ENCODE results near the gene TBKBP1. TPM values are rescaled to one million over a fixed set of nuclear protein-coding genes. Genes with fewer than 3 reads are reported as not detected.

The TBKBP1 gene
- total and polyA plus RNA-seq, 2 of the 4 experiments (the other 2 are of a cell fraction), result 3.4 to 8.5 TPM

- no peak overlapping the region for H3K56ac ChIP-seq (ENCODE audit: extremely low read depth, insufficient read depth, low read length)
- no peak overlapping the region for H2AK9ac ChIP-seq (replicated peaks; ENCODE audit: low read depth, low read length, poor library complexity)
- H3K4me2 ChIP-seq (ENCODE audit: low read depth, low read length), result peak overlapping the region; percentile 11; the same call in 1 of the 2 replicates
- H2BK20ac ChIP-seq (ENCODE audit: low read depth, low read length), result no peak overlapping the region
- peaks cover 5% of the 10 kb centered on the region; the same call in 1 of the 2 replicates for H3K9me1 ChIP-seq (ENCODE audit: insufficient read depth, low read length)
- no peak overlapping the region for H3K9ac ChIP-seq (ENCODE audit: low read depth, low read length)
- H3K4me1 ChIP-seq (ENCODE audit: control insufficient read depth, insufficient read depth, low read length), result peaks cover 27% of the 10 kb centered on the region
- no peak overlapping the region for H2BK5ac ChIP-seq (ENCODE audit: low read depth, low read length, poor library complexity, severe bottlenecking)
- H3K9me3 ChIP-seq (ENCODE audit: control insufficient read depth, insufficient read depth, low read length), result no peaks in the 10 kb centered on the region
- in situ Hi-C loops (cut with MboI; ENCODE audit: low sequenced_read_pairs), result no loop called here
- no peak overlapping the region for H2BK15ac ChIP-seq (ENCODE audit: low read depth, low read length)
- POLR2A ChIA-PET (ENCODE audit: unreplicated experiment), result no interaction called here
- dilution Hi-C loops (cut with HindIII; ENCODE audit: low sequenced_read_pairs, unreplicated experiment), result no loop called here
- peaks cover 87% of the 10 kb centered on the region for H3K27me3 ChIP-seq (ENCODE audit: control insufficient read depth, insufficient read depth, low read length)
- H2AK5ac ChIP-seq (ENCODE audit: low read depth, low read length), result peak overlapping the region; percentile 81; the same call in 1 of the 2 replicates
- no peaks in the 10 kb centered on the region for H3K79me1 ChIP-seq (ENCODE audit: low read depth in 1 of 2, low read length in 2 of 2)
- no peak overlapping the region for H3K14ac ChIP-seq (replicated peaks; ENCODE audit: low read depth, low read length)
- 0 out of 2 replicates have a peak overlapping the region, but pooled peaks have one; percentile 1 for H3K23ac ChIP-seq (ENCODE audit: low read depth, low read length)
- H3K18ac ChIP-seq (ENCODE audit: low read depth, low read length), result no peak overlapping the region
- DNase-seq (no peak), ATAC-seq (ENCODE audit: low read depth) (peak; percentile 7; the same call in 1 of the 2 replicates)
- H2AFZ ChIP-seq (replicated peaks; ENCODE audit: low read length, poor library complexity), result peak overlapping the region; percentile 52
- H3K36me3 ChIP-seq (ENCODE audit: control insufficient read depth, insufficient read depth, low read length), result no peaks in the 10 kb centered on the region
- WGBS, 2 experiments (ENCODE audit: extremely low coverage in 2 of 2, insufficient read length in 1 of 2), result 12% methylated on average over 3 of the region's 36 CpGs; no CpG with 5 or more reads in 1 of the 2 experiments
- H3K4ac ChIP-seq (ENCODE audit: low read depth, low read length), result no peak overlapping the region; the same call in 1 of the 2 replicates
- no peak overlapping the region for H3K4me3 ChIP-seq (ENCODE audit: insufficient read depth, low read depth, low read length)
- CTCF ChIA-PET, result no interaction called here
- peaks cover 47% of the 10 kb centered on the region for H4K20me1 ChIP-seq (ENCODE audit: insufficient read depth, low read length)
- no peak overlapping the region for H2BK120ac ChIP-seq (ENCODE audit: low read depth, low read length)
- no peak overlapping the region for H4K5ac ChIP-seq (ENCODE audit: low read depth, low read length)
- intact Hi-C loops (cut with micrococcal nuclease), result loop anchor here (10.0 kb wide), 1 partner anchor 54 kb away; no protein-coding TSS in a partner anchor
- H4K91ac ChIP-seq (ENCODE audit: insufficient read depth, low read depth, low read length), result no peak overlapping the region
- BruUV-seq (replicated peaks), result no TSS peak
- no peak for TF ChIP-seq CEBPB (IDR thresholded peaks at IDR 0.05; ENCODE audit: low read depth, low read length)
- peak; percentile 20; the same call in 1 of the 2 replicates for TF ChIP-seq MAZ (IDR thresholded peaks at IDR 0.05; ENCODE audit: borderline replicate concordance, low read depth, low read length)
- peak; percentile 34; the same call in 1 of the 2 replicates for TF ChIP-seq USF2 (IDR thresholded peaks at IDR 0.05; ENCODE audit: low read depth, low read length)
- TF ChIP-seq BHLHE40 (IDR thresholded peaks at IDR 0.05; ENCODE audit: low read depth, low read length), result peak; percentile 34; the same call in 1 of the 2 replicates
- no peak for TF ChIP-seq CHD1 (IDR thresholded peaks at IDR 0.05; ENCODE audit: low read depth, low read length)
- no peak for TF ChIP-seq MXI1 (IDR thresholded peaks at IDR 0.05; ENCODE audit: borderline replicate concordance, low read depth, low read length)
- TF ChIP-seq RCOR1 (IDR thresholded peaks at IDR 0.05; ENCODE audit: insufficient replicate concordance, low read length), result no peak
- TF ChIP-seq RFX5 (IDR thresholded peaks at IDR 0.05; ENCODE audit: low read depth, low read length), result no peak
- no peak for TF ChIP-seq MAFK (IDR thresholded peaks at IDR 0.05; ENCODE audit: low read depth, low read length)
- no peak for TF ChIP-seq RAD21 (IDR thresholded peaks at IDR 0.05; ENCODE audit: low read length)
- H4K8ac ChIP-seq (ENCODE audit: low read depth in 2 of 2, low read length in 2 of 2), result no peak overlapping the region
- no peak overlapping the region for H3K27ac ChIP-seq (ENCODE audit: insufficient read depth, low read length)
Observed at GRCh38 chr17:47720754-47721533, 27.0 kb downstream of the TBKBP1 start.

All from IMR-90 (cell line).